H9 (cell line): ENCODE data around the gene ARHGAP26. TPM values are rescaled to one million over a fixed set of nuclear protein-coding genes. Genes with fewer than 3 reads are reported as not detected.

Experiments
- DNase-seq: peaks from one replicate; pipeline ENCODE4 v3.0.0-alpha.2; 2017
- H2AFZ ChIP-seq: one replicate; pipeline ENCODE4 v1.6.1; 2013; ENCODE audit warnings: mild to moderate bottlenecking, low read length, control low read depth, moderate library complexity
- H2AK5ac ChIP-seq: 2 replicates; pipeline ENCODE4 v1.6.1; 2013; ENCODE audit warnings: low read length, control low read depth, mixed read lengths; ENCODE audit not compliant: insufficient read length
- H2BK120ac ChIP-seq: one replicate; pipeline ENCODE4 v1.6.1; 2013; ENCODE audit warnings: low read depth, mild to moderate bottlenecking, low read length, control low read depth, inconsistent platforms; ENCODE audit not compliant: poor library complexity, severe bottlenecking
- H2BK12ac ChIP-seq: 2 replicates; pipeline ENCODE4 v1.6.1; 2013; ENCODE audit warnings: low read length, control low read depth, mixed read lengths, low read depth; ENCODE audit not compliant: insufficient read length
- H2BK15ac ChIP-seq: 2 replicates; pipeline ENCODE4 v1.6.1; 2013; ENCODE audit warnings: low read depth, low read length, control low read depth
- H2BK20ac ChIP-seq: one replicate; pipeline ENCODE4 v1.6.1; 2013; ENCODE audit warnings: low read depth, mild to moderate bottlenecking, low read length, control low read depth, inconsistent platforms; ENCODE audit not compliant: poor library complexity, severe bottlenecking
- H2BK5ac ChIP-seq: 2 replicates; pipeline ENCODE4 v1.6.1; 2013; ENCODE audit warnings: low read length, control low read depth, mixed read lengths; ENCODE audit not compliant: insufficient read length
- H3K14ac ChIP-seq: 2 replicates; pipeline ENCODE4 v1.6.1; 2013; ENCODE audit warnings: low read length, control low read depth; ENCODE audit not compliant: insufficient read depth
- H3K18ac ChIP-seq: 2 replicates; pipeline ENCODE4 v1.6.1; 2013; ENCODE audit warnings: low read depth, mild to moderate bottlenecking, mixed read lengths, low read length, control low read depth; ENCODE audit not compliant: insufficient read length
- H3K23ac ChIP-seq: 2 replicates; pipeline ENCODE4 v1.6.1; 2013; ENCODE audit warnings: low read length, control low read depth, mixed read lengths, low read depth; ENCODE audit not compliant: insufficient read length
- H3K23me2 ChIP-seq: 2 replicates; pipeline ENCODE4 v1.6.1; 2013; ENCODE audit warnings: low read depth, mild to moderate bottlenecking, mixed read lengths, low read length, control low read depth; ENCODE audit not compliant: insufficient read length, poor library complexity, severe bottlenecking
- H3K27ac ChIP-seq: 2 replicates; pipeline ENCODE4 v1.5.1; 2013; ENCODE audit warnings: low read length, control low read depth, mixed read lengths, low read depth; ENCODE audit not compliant: insufficient read length
- H3K27me3 ChIP-seq: 2 replicates; pipeline ENCODE4 v1.6.1; 2013; ENCODE audit warnings: low read length, control low read depth, inconsistent platforms; ENCODE audit not compliant: insufficient read depth
- H3K4ac ChIP-seq: 2 replicates; pipeline ENCODE4 v1.6.1; 2013; ENCODE audit warnings: low read depth, mild to moderate bottlenecking, control low read depth, inconsistent platforms, low read length, moderate library complexity
- H3K4me1 ChIP-seq: 2 replicates; pipeline ENCODE4 v1.6.1; 2013; ENCODE audit warnings: low read length, control low read depth, inconsistent platforms; ENCODE audit not compliant: insufficient read depth
- H3K4me2 ChIP-seq: 2 replicates; pipeline ENCODE4 v1.6.1; 2013; ENCODE audit warnings: low read length, control low read depth, mixed read lengths; ENCODE audit not compliant: insufficient read length, insufficient read depth
- H3K56ac ChIP-seq: 2 replicates; pipeline ENCODE4 v1.6.1; 2013; ENCODE audit warnings: low read depth, mild to moderate bottlenecking, mixed read lengths, low read length, control low read depth; ENCODE audit not compliant: insufficient read length
- H3K79me1 ChIP-seq: 2 replicates; pipeline ENCODE4 v1.6.1; 2013; ENCODE audit warnings: low read depth, mild to moderate bottlenecking, moderate library complexity, low read length, control low read depth, inconsistent platforms; ENCODE audit not compliant: insufficient read depth, poor library complexity, severe bottlenecking
- H3K79me2 ChIP-seq: 2 replicates; pipeline ENCODE4 v1.6.1; 2013; ENCODE audit warnings: low read length, control low read depth, inconsistent platforms; ENCODE audit not compliant: insufficient read depth
- H3K9ac ChIP-seq: 2 replicates; pipeline ENCODE4 v1.6.1; 2013; ENCODE audit warnings: low read length, control low read depth, mixed read lengths; ENCODE audit not compliant: insufficient read length; ENCODE audit errors: extremely low read depth
- H3K9me3 ChIP-seq: one replicate; pipeline ENCODE4 v1.6.1; 2013; ENCODE audit warnings: low read depth, low read length, inconsistent platforms; ENCODE audit not compliant: control insufficient read depth
- H3T11ph ChIP-seq: one replicate; pipeline ENCODE4 v1.6.1; 2013; ENCODE audit warnings: mild to moderate bottlenecking, low read length, control low read depth, inconsistent platforms
- H4K20me1 ChIP-seq: one replicate; pipeline ENCODE4 v1.6.1; 2013; ENCODE audit not compliant: control insufficient read depth, insufficient read length, insufficient read depth
- H4K5ac ChIP-seq: 2 replicates; pipeline ENCODE4 v1.6.1; 2013; ENCODE audit warnings: low read depth, mild to moderate bottlenecking, mixed read lengths, low read length, control low read depth; ENCODE audit not compliant: insufficient read length
- H4K8ac ChIP-seq: replicated peaks from 2 replicates; pipeline ENCODE4 v1.6.1; 2013; ENCODE audit warnings: low read length, control low read depth, mixed read lengths, low read depth; ENCODE audit not compliant: insufficient read length
- H4K91ac ChIP-seq: 2 replicates; pipeline ENCODE4 v1.6.1; 2013; ENCODE audit warnings: low read depth, mild to moderate bottlenecking, moderate library complexity, mixed read lengths, low read length, control low read depth; ENCODE audit not compliant: insufficient read length
- H3K27ac Mint-ChIP-seq, 3 experiments: 2 replicates in 2 of 3; 3 replicates in 1 of 3; pipeline ENCODE4 v1.8.0; 2020 to 2021; ENCODE audit warnings: mixed read lengths in 3 of 3, mild to moderate bottlenecking in 1 of 3, moderate library complexity in 1 of 3
- H3K27me3 Mint-ChIP-seq: 2 replicates; pipeline ENCODE4 v1.8.0; 2021; ENCODE audit warnings: low read depth, mild to moderate bottlenecking, moderate library complexity, mixed read lengths
- H3K36me3 Mint-ChIP-seq, 3 experiments: 2 replicates in 2 of 3; 3 replicates in 1 of 3; pipeline ENCODE4 v1.8.0; 2020 to 2021; ENCODE audit warnings: low read depth in 3 of 3, mixed read lengths in 3 of 3; ENCODE audit not compliant: insufficient read depth in 1 of 3
- H3K4me1 Mint-ChIP-seq, 2 experiments: 2 replicates each; pipeline ENCODE4 v1.8.0; 2020; ENCODE audit warnings: mixed read lengths in 2 of 2
- H3K4me3 Mint-ChIP-seq, 2 experiments: 2 replicates in 1 of 2; 3 replicates in 1 of 2; pipeline ENCODE4 v1.8.0; 2020 to 2021; ENCODE audit warnings: mild to moderate bottlenecking in 2 of 2, mixed read lengths in 2 of 2, moderate library complexity in 1 of 2
- H3K9me3 Mint-ChIP-seq, 2 experiments: 2 replicates in 1 of 2; 3 replicates in 1 of 2; pipeline ENCODE4 v1.8.0; 2020; ENCODE audit warnings: mild to moderate bottlenecking in 2 of 2, mixed read lengths in 2 of 2, moderate library complexity in 1 of 2
- WGBS: extraction: QIAGEN DNeasy Blood & Tissue Kit; methylation state at CpG from one replicate; pipeline ENCODE4 v1.1.7; 2013; ENCODE audit warnings: missing lambda C conversion rate, low lambda C conversion rate, mixed read lengths; ENCODE audit not compliant: insufficient read length; ENCODE audit errors: extremely low coverage; 5-methylcytosine and 5-hydroxymethylcytosine counted together
- total RNA-seq: library from RNA; stranded (reverse); gene quantifications from 2 replicates; pipeline ENCODE4 v1.2.1, GENCODE V29; 2021
- TF ChIP-seq, protein P1 (sequence below): fragments of 200-600 bp; sonication (generic); conservative IDR thresholded peaks from 3 replicates; pipeline ENCODE4 v1.8.0; 2021; ENCODE audit warnings: antibody characterized with exemption, mild to moderate bottlenecking

Gene ARHGAP26
- total RNA-seq, 1 experiment from 2014 or later: 13.8 TPM

DNA sequence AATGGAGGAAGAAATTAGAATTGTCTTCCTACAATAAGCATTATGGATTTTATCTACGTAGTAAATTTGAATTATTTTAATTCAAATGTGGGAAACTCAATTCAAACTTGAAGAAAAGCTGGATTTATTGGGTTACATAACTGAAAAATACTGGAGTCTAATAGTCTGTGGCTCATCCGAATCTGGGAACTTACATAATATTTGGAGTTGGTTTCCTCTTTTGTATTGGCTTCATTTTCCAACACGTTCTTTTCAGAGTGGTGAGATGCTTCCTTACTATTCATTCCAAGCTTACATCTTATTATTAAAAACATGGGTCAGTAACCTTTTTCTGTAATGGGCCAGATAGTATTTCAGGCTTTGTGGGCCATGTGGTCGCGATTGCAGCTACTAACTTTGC, 164.8 kb downstream of the ARHGAP26 start:
- DNase-seq: no peak
- H2BK12ac ChIP-seq: no peak overlapping the region
- H3K27me3 Mint-ChIP-seq: no peaks in the 10 kb centered on the region
- no peak overlapping the region for H3K4me3 Mint-ChIP-seq
- no peaks in the 10 kb centered on the region for H3K79me1 ChIP-seq
- no peaks in the 10 kb centered on the region for H3K23me2 ChIP-seq
- no peak overlapping the region for H4K5ac ChIP-seq
- H3K4me2 ChIP-seq: no peak overlapping the region
- no peak overlapping the region for H2BK120ac ChIP-seq
- no peak overlapping the region for H3K14ac ChIP-seq
- no peak overlapping the region for H2AFZ ChIP-seq
- H4K20me1 ChIP-seq: no peaks in the 10 kb centered on the region
- no peak overlapping the region for H2BK20ac ChIP-seq
- H3K27ac Mint-ChIP-seq: no peak overlapping the region
- no peak overlapping the region for H2AK5ac ChIP-seq
- H3K9ac ChIP-seq: no peak overlapping the region
- no peak overlapping the region for H3T11ph ChIP-seq
- H3K23ac ChIP-seq: no peak overlapping the region
- no CpG with 5 or more reads among the region's 5 CpGs for WGBS
- no peak overlapping the region for H2BK15ac ChIP-seq
- no peak overlapping the region for H4K91ac ChIP-seq
- H3K4me1 ChIP-seq: peaks cover 6% of the 10 kb centered on the region; the same call in 1 of the 2 replicates
- H3K18ac ChIP-seq: no peak overlapping the region
- no peaks in the 10 kb centered on the region for H3K9me3 Mint-ChIP-seq
- H4K8ac ChIP-seq: no peak overlapping the region
- H3K79me2 ChIP-seq: 0 out of 2 replicates have a peak, but pooled peaks cover 2% of the 10 kb centered on the region
- no peak overlapping the region for H2BK5ac ChIP-seq
- no peaks in the 10 kb centered on the region for H3K27me3 ChIP-seq
- H3K4ac ChIP-seq: no peak overlapping the region
- no peak overlapping the region for H3K56ac ChIP-seq
- H3K36me3 Mint-ChIP-seq: peaks cover 0 to 2% (median 0%) of the 10 kb centered on the region in 3 experiments; a peak in 1 of 7 replicates
- H3K27ac ChIP-seq: no peak overlapping the region
- TF ChIP-seq, protein P1, sequence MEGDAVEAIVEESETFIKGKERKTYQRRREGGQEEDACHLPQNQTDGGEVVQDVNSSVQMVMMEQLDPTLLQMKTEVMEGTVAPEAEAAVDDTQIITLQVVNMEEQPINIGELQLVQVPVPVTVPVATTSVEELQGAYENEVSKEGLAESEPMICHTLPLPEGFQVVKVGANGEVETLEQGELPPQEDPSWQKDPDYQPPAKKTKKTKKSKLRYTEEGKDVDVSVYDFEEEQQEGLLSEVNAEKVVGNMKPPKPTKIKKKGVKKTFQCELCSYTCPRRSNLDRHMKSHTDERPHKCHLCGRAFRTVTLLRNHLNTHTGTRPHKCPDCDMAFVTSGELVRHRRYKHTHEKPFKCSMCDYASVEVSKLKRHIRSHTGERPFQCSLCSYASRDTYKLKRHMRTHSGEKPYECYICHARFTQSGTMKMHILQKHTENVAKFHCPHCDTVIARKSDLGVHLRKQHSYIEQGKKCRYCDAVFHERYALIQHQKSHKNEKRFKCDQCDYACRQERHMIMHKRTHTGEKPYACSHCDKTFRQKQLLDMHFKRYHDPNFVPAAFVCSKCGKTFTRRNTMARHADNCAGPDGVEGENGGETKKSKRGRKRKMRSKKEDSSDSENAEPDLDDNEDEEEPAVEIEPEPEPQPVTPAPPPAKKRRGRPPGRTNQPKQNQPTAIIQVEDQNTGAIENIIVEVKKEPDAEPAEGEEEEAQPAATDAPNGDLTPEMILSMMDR: no peak
- peaks cover 10% of the 10 kb centered on the region in 2 experiments for H3K4me1 Mint-ChIP-seq
- H3K9me3 ChIP-seq: no peaks in the 10 kb centered on the region
